Measurements from ENCODE around the gene MYH1.

Gene MYH1

DNA sequence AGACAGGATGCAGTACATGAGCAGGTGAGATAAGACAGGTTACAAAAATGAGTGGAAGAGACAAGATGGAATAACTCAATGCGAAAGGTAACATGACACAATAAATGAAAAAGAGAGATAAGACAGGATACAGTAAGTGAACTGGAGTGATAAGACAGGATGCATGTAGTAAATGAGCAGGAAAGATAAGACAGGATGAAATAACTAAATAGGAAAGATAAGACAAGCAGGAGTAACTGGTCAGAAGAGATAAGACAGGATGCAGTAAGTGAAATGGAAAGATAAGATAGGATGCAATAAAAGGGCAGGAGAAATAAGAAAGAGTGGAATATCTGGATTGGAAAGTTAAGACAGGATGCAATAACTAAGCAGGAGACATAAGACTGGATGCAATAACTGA is 40.6 kb downstream of the MYH1 start:
- no peak for DNase-seq (ENCODE audit: low spot score)

DNA sequence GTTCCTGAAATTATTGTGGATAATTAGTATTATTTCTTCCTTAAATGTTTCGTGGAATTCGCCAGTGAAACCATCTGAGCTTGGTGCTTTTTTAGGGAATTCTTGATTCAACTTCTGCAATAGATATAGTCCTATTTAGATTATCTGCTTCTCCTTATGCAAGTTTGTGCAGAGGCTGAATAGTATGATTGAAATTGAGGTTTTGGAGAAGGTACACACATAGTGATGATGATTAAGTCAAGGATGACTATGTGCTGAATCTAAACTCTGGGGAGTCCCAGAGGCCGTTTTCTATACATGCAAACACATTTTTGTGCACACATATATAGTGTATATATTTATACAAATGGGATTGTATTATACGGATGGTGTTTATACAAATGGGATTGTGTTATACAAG is 43.8 kb downstream of the MYH1 start:
- DNase-seq (ENCODE audit: low spot score) = no peak

DNA sequence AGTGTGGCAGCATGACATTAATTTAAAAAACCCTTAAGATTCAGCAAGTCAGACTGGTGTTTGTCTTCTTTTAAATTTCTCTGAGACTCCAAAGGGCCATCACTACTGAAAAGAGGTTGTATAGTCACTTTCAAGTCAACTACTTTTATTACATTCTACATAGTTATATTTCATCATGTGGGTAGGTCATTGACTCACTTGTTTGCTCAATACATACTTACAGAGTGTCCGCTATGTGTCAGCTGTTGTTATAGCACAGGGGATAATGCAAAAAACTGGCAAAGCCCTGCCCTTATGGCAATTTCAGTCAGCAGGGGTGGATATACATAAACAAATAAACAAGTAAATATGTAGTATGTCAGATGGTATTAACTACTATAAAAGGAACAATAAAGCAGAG is 46.5 kb downstream of the MYH1 start:
- no peak for DNase-seq (ENCODE audit: low spot score)

DNA sequence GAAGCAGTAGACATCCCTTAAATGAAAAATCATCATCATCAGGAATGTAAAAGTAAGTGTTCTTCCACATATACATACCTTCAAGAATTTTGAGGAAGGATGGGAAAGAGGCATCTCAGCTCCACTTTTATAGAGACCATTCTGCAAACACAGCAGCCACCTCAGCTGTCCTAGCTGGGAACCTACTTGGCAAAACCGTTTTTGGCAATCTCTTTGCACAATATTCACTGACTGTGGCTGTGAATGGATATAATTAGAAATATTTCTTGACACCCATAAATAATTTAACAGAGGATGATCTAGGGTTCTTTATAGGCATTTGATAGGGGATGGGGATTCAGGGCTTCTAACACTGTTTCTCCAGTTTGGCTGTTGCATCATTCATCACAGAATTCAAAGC is 48.9 kb downstream of the MYH1 start, which contains the start of gene MYH4:
Gene MYH4 (minus strand): TSS at position 101 of the 400 bp plus-strand sequence. CDS start 2,814 bp downstream, outside the sequence.
- no peak for DNase-seq (ENCODE audit: low spot score)

DNA sequence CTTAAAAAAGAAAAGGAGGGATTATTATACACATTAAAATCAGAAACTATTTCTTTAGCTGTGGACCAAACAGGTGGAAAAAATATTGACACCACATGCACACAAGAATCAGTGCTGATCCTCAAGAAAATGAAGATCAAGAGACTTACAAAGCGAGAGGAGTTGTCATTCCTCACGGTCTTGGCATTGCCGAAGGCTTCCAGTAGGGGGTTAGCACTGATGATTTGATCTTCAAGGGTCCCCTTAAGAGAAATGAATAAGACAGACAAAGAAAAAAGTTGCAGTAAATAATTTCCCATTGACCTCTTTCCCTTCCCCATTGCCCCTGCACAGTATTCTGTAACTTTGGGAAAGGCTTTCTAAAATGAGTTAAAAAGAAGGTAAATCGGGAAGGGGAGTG is 54.9 kb downstream of the MYH1 start:
- no peak for DNase-seq (ENCODE audit: low spot score)

DNA sequence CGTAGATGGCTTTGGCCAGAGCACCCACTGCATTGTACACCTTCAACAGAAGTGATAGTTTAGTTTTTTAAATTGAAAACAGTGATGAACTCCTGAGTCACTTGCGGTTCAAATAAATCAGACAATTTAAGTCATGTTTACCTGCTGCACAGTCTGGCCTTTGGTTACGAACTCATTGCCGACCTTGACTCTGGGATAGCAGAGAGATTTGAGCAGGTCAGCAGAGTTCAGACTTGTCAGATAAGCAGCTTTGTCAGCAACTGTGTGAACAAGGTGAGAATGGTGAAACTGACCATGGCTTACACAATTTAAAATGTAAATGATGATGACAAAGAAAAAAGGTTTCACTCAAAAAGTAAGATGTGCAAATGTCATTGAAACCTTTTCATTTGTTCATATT is 58.3 kb downstream of the MYH1 start:
- no peak for DNase-seq (ENCODE audit: low spot score)

DNA sequence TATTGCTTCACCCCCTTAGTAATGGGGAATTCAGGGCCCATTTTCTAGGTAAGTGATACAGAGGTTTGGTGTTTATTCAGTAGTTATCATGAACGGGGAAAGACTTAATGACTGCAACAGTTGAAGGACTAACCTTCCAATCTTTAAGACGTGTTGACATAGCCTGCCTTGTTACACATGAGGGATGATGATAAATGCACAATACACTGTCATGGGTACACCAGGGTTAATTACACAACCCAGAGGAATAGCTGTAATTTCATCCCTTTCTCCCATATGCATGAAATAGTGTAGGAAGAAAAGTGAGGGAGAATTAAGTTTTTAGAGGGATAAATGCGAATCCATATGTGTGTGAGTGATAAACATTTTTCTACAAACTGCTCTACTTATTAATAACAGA is 59.6 kb downstream of the MYH1 start:
- no peak for DNase-seq (ENCODE audit: low spot score)

DNA sequence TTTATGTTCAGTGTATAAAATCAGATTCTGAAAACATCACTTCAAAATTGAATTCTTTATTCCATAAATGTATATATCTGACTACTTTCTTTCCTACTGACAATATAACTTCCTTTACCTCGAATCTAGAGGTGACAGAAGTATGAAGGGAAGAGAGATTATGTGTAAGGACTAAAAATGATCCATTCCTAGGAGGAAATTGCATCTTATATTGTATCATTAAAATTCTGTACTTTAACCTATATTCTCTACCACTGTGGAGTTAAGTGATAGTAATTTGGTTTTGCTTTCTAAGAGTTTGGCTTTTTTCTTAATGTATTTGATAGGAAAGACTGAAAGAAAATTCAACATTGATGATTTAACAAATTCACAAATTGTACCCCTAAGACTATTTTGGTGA is 60.4 kb downstream of the MYH1 start:
- DNase-seq (ENCODE audit: low spot score) = no peak

DNA sequence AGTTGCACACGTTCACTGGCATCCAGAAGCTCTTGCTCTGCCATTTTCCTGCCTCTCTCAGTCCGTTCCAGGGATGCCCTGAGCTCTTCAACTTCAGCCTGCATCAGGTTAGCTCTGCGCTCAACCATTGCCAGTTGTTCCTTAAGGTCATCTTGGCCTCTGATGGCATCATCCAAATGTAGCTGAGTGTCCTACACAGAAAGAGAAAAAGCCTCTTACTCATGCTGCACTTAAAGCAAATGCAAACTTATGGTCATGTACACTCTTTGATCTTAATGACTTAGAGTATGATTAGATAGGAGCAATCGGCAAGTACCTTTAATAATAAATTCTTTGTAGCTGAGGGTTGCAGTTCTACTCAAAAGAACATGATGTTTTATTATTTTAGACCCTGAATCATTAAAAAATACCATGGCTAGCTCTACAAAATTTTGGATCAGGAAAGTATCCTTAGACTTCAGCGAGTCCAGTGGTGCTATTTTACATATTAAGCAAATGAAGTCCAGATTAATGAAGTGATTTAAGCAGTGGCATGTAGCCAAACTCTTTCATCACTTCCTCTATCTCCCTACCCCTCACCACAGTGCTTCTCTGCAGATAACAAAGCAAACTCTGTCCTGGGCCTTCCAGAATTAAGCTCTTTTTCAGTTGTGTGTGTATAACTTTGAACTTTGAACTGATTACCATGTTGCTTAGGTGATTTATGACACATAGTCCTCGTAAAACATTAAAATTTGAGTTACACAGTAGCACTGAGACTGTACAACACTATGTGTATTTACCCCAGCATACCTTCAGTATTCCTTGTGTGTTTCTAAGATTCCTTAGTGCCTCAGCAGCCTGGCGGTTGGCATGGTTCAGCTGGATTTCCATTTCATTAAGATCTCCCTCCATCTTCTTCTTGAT is 71.1 kb downstream of the MYH1 start:
- no peak for DNase-seq (ENCODE audit: low spot score)
